MM.1S (cell line): ENCODE measurements around the gene IRF8.
"Not testable (repeated sequence)": the region's sequence is repeated elsewhere in the genome, so short reads cannot be mapped to it uniquely, and the experiment has no call there.

Experiments
- DNase-seq: peaks from one replicate; pipeline ENCODE4 v3.0.0-alpha.2; 2015
- H2AFZ ChIP-seq: fragments of 300-600 bp; sonication (generic); 2 replicates; pipeline ENCODE4 v1.6.0; 2016; ENCODE audit warnings: antibody characterized with exemption, low read length
- H3F3A ChIP-seq: fragments of 300-600 bp; sonication (generic); 2 replicates; pipeline ENCODE4 v1.6.1; 2016; ENCODE audit warnings: mild to moderate bottlenecking, antibody characterized with exemption, low read length, moderate library complexity, mixed read lengths; ENCODE audit not compliant: insufficient read depth
- H3K27ac ChIP-seq: fragments of 300-600 bp; sonication (generic); 2 replicates; pipeline ENCODE4 v1.5.1; 2016; ENCODE audit warnings: mild to moderate bottlenecking, low read length
- H3K27me3 ChIP-seq: fragments of 300-600 bp; sonication (generic); replicated peaks from 2 replicates; pipeline ENCODE4 v1.6.0; 2016; ENCODE audit warnings: low read length; ENCODE audit not compliant: insufficient read depth
- H3K36me3 ChIP-seq: fragments of 300-600 bp; sonication (generic); replicated peaks from 2 replicates; pipeline ENCODE4 v1.6.1; 2016; ENCODE audit warnings: mild to moderate bottlenecking, low read length, mixed read lengths; ENCODE audit not compliant: insufficient read depth
- H3K4me1 ChIP-seq: fragments of 300-600 bp; sonication (generic); 2 replicates; pipeline ENCODE4 v1.6.1; 2016; ENCODE audit warnings: low read length, mixed read lengths
- H3K4me2 ChIP-seq: fragments of 300-600 bp; sonication (generic); 2 replicates; pipeline ENCODE4 v1.6.0; 2016; ENCODE audit warnings: low read depth, low read length
- H3K4me3 ChIP-seq: fragments of 300-600 bp; sonication (generic); 2 replicates; pipeline ENCODE4 v1.5.1; 2016; ENCODE audit warnings: low read length, mixed read lengths
- H3K79me2 ChIP-seq: fragments of 300-600 bp; sonication (generic); 2 replicates; pipeline ENCODE4 v1.6.1; 2016; ENCODE audit warnings: mixed run types, low read length, mixed read lengths
- H3K9ac ChIP-seq: fragments of 300-600 bp; sonication (generic); 2 replicates; pipeline ENCODE4 v1.6.1; 2016; ENCODE audit warnings: low read length, mixed read lengths
- H3K9me2 ChIP-seq: fragments of 300-600 bp; sonication (generic); replicated peaks from 2 replicates; pipeline ENCODE4 v1.6.1; 2016; ENCODE audit warnings: mild to moderate bottlenecking, low read length, mixed read lengths; ENCODE audit not compliant: insufficient read depth
- H3K9me3 ChIP-seq: fragments of 300-600 bp; sonication (generic); replicated peaks from 2 replicates; pipeline ENCODE4 v1.6.1; 2016; ENCODE audit warnings: mild to moderate bottlenecking, low read length, mixed read lengths; ENCODE audit not compliant: insufficient read depth
- H4K20me1 ChIP-seq: fragments of 300-600 bp; sonication (generic); 2 replicates; pipeline ENCODE4 v1.6.1; 2016; ENCODE audit warnings: mild to moderate bottlenecking, low read length, moderate library complexity, mixed read lengths; ENCODE audit not compliant: insufficient read depth
- EZH2 ChIP-seq: fragments of 300-600 bp; sonication (generic); optimal IDR thresholded peaks from 2 replicates; pipeline ENCODE3; 2017; ENCODE audit warnings: low read depth, mild to moderate bottlenecking, antibody characterized with exemption, low read length, mixed read lengths
- EZH2phosphoT487 ChIP-seq: fragments of 300-600 bp; sonication (generic); IDR thresholded peaks from 2 replicates; pipeline ENCODE4 v1.6.1; 2018; ENCODE audit warnings: antibody characterized with exemption, low read length
- TF ChIP-seq, protein P1 (sequence below): fragments of 300-600 bp; sonication (generic); IDR thresholded peaks from 2 replicates; pipeline ENCODE4 v1.5.1; 2016; ENCODE audit warnings: antibody characterized with exemption, low read length, mixed read lengths

The IRF8 gene

DNA sequence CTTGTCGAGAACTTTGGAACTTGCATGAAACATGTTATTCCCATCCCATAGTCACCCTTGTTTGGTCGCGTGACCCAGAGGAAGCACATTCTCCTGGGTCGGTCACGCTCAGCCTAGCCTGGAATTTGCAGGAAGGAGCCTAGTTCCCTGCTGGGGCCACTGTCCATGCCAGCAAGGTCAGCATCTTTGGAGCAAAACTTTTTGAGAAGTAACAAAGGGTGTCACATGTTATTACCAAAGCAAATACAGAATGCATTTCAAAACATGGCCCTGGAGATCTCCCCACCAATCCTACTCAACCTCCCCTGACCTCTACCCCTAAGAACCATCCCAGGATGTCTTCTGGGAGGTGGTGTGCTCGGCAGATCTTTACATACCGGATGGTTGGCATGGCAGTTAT is 26.2 kb upstream of the IRF8 start:
- DNase-seq: no peak
- no peaks in the 10 kb centered on the region for H3K79me2 ChIP-seq
- no peaks in the 10 kb centered on the region for H3K9me3 ChIP-seq
- no peak overlapping the region for H3K4me2 ChIP-seq
- H4K20me1 ChIP-seq: no peaks in the 10 kb centered on the region
- peaks cover 52% of the 10 kb centered on the region for H3K27me3 ChIP-seq
- no peak overlapping the region for H3K27ac ChIP-seq
- no peak overlapping the region for H2AFZ ChIP-seq
- no peak overlapping the region for H3K4me3 ChIP-seq
- H3K36me3 ChIP-seq: no peaks in the 10 kb centered on the region
- H3F3A ChIP-seq: no peaks in the 10 kb centered on the region
- no peaks in the 10 kb centered on the region for H3K4me1 ChIP-seq
- no peak overlapping the region for H3K9ac ChIP-seq
- TF ChIP-seq, protein P1, sequence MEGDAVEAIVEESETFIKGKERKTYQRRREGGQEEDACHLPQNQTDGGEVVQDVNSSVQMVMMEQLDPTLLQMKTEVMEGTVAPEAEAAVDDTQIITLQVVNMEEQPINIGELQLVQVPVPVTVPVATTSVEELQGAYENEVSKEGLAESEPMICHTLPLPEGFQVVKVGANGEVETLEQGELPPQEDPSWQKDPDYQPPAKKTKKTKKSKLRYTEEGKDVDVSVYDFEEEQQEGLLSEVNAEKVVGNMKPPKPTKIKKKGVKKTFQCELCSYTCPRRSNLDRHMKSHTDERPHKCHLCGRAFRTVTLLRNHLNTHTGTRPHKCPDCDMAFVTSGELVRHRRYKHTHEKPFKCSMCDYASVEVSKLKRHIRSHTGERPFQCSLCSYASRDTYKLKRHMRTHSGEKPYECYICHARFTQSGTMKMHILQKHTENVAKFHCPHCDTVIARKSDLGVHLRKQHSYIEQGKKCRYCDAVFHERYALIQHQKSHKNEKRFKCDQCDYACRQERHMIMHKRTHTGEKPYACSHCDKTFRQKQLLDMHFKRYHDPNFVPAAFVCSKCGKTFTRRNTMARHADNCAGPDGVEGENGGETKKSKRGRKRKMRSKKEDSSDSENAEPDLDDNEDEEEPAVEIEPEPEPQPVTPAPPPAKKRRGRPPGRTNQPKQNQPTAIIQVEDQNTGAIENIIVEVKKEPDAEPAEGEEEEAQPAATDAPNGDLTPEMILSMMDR: no peak
- TF ChIP-seq EZH2phosphoT487 (no peak), EZH2 (no peak)
- no peaks in the 10 kb centered on the region for H3K9me2 ChIP-seq

DNA sequence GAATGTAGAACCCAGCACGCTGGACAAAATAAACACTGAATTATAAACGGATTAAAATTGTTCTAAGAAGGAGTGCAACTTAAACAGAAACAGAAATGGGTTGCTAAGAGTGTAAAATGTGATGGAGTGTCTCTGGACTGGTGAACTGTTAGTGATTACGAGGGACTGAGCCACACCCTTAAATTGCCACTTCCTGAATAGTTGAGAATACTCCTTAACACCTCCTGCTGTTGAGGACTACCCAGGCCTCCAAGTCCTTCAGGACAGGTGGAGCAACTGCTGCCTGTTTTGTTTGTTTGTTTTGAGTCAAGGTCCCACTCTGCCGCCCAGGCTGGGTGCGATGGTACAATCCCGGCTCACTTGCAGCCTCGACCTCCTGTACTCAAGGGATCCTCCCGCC is 25.8 kb upstream of the IRF8 start:
- H3K4me1 ChIP-seq: no peaks in the 10 kb centered on the region
- H4K20me1 ChIP-seq: no peaks in the 10 kb centered on the region
- H3K27me3 ChIP-seq: peaks cover 49% of the 10 kb centered on the region
- no peak overlapping the region for H3K4me2 ChIP-seq
- no peak overlapping the region for H3K9ac ChIP-seq
- H3K9me2 ChIP-seq: no peaks in the 10 kb centered on the region
- H2AFZ ChIP-seq: no peak overlapping the region
- no peak for DNase-seq
- no peaks in the 10 kb centered on the region for H3K36me3 ChIP-seq
- H3K9me3 ChIP-seq: no peaks in the 10 kb centered on the region
- no peak for TF ChIP-seq EZH2
- TF ChIP-seq EZH2phosphoT487: no peak
- TF ChIP-seq, protein P1: no peak
- H3F3A ChIP-seq: no peaks in the 10 kb centered on the region
- no peaks in the 10 kb centered on the region for H3K79me2 ChIP-seq
- H3K4me3 ChIP-seq: no peak overlapping the region
- no peak overlapping the region for H3K27ac ChIP-seq

DNA sequence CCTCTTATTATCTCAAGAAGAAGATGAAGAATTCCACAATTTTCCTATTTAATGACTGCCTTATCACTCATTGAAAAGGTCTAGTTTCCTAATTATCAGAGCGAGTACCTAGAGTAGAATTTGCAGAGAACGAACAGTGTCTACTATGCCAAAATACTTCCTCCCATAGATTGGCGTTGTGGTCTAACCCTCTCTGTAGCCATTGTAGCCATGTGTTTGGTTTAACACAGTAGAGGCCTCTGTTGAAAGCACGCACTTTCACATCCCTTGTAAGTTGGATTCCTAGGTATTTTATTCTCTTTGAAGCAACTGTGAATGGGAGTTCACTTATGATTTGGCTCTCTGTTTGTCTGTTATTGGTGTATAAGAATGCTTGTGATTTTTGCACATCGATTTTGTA is 24.9 kb upstream of the IRF8 start:
- H3K36me3 ChIP-seq: not testable (repeated sequence)

DNA sequence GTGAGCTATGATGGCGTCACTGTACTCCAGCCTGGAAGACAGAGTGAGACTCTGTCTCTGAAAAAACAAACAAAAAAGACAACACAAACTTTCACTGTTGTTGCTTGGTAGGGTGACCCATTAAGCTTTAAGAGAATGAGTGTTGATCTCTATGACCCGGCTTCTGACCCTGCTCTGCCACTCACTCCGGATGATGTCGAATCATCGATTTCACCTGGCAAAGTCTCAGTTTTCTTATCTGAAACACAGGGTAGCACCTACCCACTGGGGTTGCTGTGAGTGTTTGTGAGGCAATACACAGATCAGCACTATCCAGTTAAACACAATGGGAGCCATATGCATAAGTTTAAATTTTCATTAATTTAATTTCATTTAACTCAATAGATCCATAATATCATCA is 20.6 kb upstream of the IRF8 start:
- Histone ChIP-seq H3K4me3 (no peak overlapping the region), H3K27me3 (peaks cover 47% of the 10 kb centered on the region), H3K9me3 (no peaks in the 10 kb centered on the region), H3K36me3 (no peaks in the 10 kb centered on the region), H4K20me1 (no peaks in the 10 kb centered on the region), H3K27ac (no peak overlapping the region), H2AFZ (no peak overlapping the region), H3F3A (no peaks in the 10 kb centered on the region), H3K9me2 (no peaks in the 10 kb centered on the region), H3K9ac (no peak overlapping the region), H3K4me2 (no peak overlapping the region), H3K79me2 (no peaks in the 10 kb centered on the region), H3K4me1 (no peaks in the 10 kb centered on the region)
- no peak for DNase-seq
- TF ChIP-seq EZH2 (no peak), EZH2phosphoT487 (no peak)
- TF ChIP-seq, protein P1: no peak

More for the DNA sequence above, 24.9 kb upstream of the IRF8 start:
- peaks cover 45% of the 10 kb centered on the region for H3K27me3 ChIP-seq
- not testable (repeated sequence) for H3K27ac ChIP-seq, H2AFZ ChIP-seq, H4K20me1 ChIP-seq, H3K4me2 ChIP-seq, H3K9me2 ChIP-seq, H3K9me3 ChIP-seq, H3K9ac ChIP-seq, DNase-seq, H3F3A ChIP-seq, H3K4me3 ChIP-seq, H3K79me2 ChIP-seq, H3K4me1 ChIP-seq
